Measurements from ENCODE around the gene TCEANC2. TPM values are rescaled to one million over a fixed set of nuclear protein-coding genes. Genes with fewer than 3 reads are reported as not detected.

TCEANC2 gene
- total and polyA plus RNA-seq, 2 donors (not counting 3 experiments of a cell fraction or from before 2014, with no cell fraction given) = 3.2 to 6.1 TPM

DNA sequence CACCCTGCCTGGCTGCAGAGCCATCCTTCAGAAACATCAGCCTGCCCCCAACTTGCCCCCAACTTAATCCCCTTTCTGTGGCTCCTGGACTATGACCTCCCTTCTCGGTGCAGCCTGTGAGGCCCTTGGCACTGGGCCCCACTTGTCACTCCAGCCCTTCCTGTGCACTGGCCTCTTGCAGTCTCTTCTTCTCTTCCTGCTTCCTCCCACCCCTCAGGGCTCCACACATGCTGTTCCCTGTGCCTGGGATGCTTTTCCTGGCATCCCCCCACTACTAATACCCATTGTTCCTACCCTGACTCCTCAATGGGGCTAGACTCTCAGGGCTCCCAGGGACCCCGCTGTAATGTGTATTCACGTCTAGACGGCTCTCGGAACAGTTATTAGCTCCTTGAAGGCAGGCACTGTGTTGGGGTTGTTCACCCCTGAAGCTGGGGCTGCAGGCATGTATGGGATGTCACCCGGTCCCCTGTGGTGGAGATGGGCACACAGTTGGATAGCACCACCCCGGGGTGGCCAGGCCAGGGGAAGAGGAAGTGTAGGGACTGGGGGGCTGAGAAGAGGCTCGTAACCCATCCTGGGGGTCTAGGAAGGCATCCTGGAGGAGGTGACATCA lies 39.9 kb upstream of the TCEANC2 start:
- DNase-seq (ENCODE audit: low read depth, low spot score) (no peak), FAIRE-seq (no peak)
- TF ChIP-seq, protein P1, sequence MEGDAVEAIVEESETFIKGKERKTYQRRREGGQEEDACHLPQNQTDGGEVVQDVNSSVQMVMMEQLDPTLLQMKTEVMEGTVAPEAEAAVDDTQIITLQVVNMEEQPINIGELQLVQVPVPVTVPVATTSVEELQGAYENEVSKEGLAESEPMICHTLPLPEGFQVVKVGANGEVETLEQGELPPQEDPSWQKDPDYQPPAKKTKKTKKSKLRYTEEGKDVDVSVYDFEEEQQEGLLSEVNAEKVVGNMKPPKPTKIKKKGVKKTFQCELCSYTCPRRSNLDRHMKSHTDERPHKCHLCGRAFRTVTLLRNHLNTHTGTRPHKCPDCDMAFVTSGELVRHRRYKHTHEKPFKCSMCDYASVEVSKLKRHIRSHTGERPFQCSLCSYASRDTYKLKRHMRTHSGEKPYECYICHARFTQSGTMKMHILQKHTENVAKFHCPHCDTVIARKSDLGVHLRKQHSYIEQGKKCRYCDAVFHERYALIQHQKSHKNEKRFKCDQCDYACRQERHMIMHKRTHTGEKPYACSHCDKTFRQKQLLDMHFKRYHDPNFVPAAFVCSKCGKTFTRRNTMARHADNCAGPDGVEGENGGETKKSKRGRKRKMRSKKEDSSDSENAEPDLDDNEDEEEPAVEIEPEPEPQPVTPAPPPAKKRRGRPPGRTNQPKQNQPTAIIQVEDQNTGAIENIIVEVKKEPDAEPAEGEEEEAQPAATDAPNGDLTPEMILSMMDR (IDR thresholded peaks at IDR 0.05; ENCODE audit: extremely low read depth in 1 of 2, insufficient read depth in 1 of 2, low read depth in 1 of 2, low read length in 2 of 2) = no peak
- TF ChIP-seq POLR2AphosphoS5 (IDR thresholded peaks at IDR 0.05; ENCODE audit: insufficient read depth, low read depth, low read length) (no peak), FOS (IDR thresholded peaks at IDR 0.05; ENCODE audit: borderline replicate concordance, insufficient read depth, low read length) (no peak), POLR2A (IDR thresholded peaks at IDR 0.05; ENCODE audit: low read depth, low read length) (no peak)
- no peak overlapping the region for H3K9ac ChIP-seq (replicated peaks; ENCODE audit: extremely low read depth, insufficient read depth, low read length)
- peaks cover 0 to 6% of the 10 kb centered on the region in 2 experiments for H3K27me3 ChIP-seq (ENCODE audit: control insufficient read depth in 2 of 2, insufficient read depth in 2 of 2, low read length in 2 of 2)
- H3K4me1 ChIP-seq (ENCODE audit: control insufficient read depth, extremely low read depth, insufficient read depth, low read length) = no peaks in the 10 kb centered on the region
- H3K36me3 ChIP-seq (ENCODE audit: control insufficient read depth in 2 of 2, extremely low read depth in 1 of 2, insufficient read depth in 2 of 2, low read length in 2 of 2) = no peaks in the 10 kb centered on the region
- no peak overlapping the region for H3K4me3 ChIP-seq (replicated peaks in 1 of 3; ENCODE audit: insufficient read depth in 1 of 3, low read depth in 1 of 3, low read length in 3 of 3)
- no TSS peak for BruUV-seq (replicated peaks)
- CTCF ChIA-PET = no interaction called here
- no peak overlapping the region for H3K4me2 ChIP-seq (ENCODE audit: insufficient read depth, low read length)
- H3K9me1 ChIP-seq (replicated peaks; ENCODE audit: control insufficient read depth, extremely low read depth, insufficient read depth, low read length) = no peaks in the 10 kb centered on the region
- intact Hi-C loops (cut with micrococcal nuclease) (no loop called here), dilution Hi-C loops (cut with MboI; ENCODE audit: extremely low pct_ligation_motif_present, low sequenced_read_pairs) (no loop called here)
- no peak overlapping the region for H3K27ac ChIP-seq (ENCODE audit: insufficient read depth, low read depth, low read length)
- POLR2A ChIA-PET = no interaction called here
- H3K79me2 ChIP-seq (ENCODE audit: control insufficient read depth, insufficient read depth, low read length) = no peaks in the 10 kb centered on the region
- H3K9me3 ChIP-seq (replicated peaks; ENCODE audit: control insufficient read depth, insufficient read depth, low read length) = no peaks in the 10 kb centered on the region
- no peak overlapping the region for H2AFZ ChIP-seq (ENCODE audit: low read depth, low read length)
- H4K20me1 ChIP-seq (replicated peaks; ENCODE audit: control insufficient read depth, extremely low read depth, insufficient read depth, low read length) = no peaks in the 10 kb centered on the region

DNA sequence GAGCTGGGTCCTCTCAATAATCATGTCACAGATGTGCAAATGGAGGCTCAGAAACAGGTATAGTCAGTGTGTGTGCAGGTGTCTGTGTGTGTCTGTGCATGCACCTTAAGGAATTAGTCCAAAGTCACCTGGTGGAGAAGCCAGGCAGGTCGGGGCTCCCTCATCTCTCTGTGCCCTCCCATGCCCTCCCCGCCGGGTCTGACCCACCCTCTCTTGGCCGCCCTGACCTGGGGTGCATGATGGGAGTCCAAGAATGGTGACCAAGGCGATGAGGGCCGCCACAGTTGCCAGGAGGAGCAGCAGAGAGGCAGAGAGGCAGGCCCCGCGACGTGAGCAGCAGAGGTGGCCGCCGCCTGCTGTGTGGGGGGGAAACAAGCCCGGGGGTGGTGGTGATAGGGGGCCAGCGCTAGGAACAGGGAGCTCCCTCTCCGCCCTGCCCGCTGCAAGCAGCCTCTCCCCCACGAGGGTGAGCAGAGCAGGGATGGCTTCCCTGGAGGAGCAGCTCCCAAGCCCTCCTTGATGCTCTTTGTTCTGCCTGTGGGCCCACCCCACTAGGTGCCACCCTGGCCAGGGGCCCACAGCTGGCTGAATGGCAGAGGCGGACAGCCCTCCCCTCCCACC lies 39.3 kb upstream of the TCEANC2 start:
- no peak overlapping the region for H3K9ac ChIP-seq (replicated peaks; ENCODE audit: extremely low read depth, insufficient read depth, low read length)
- H3K4me1 ChIP-seq (ENCODE audit: control insufficient read depth, extremely low read depth, insufficient read depth, low read length) = no peaks in the 10 kb centered on the region
- no peak overlapping the region for H3K4me3 ChIP-seq (replicated peaks in 1 of 3; ENCODE audit: insufficient read depth in 1 of 3, low read depth in 1 of 3, low read length in 3 of 3)
- H2AFZ ChIP-seq (ENCODE audit: low read depth, low read length) = no peak overlapping the region
- H3K27me3 ChIP-seq (ENCODE audit: control insufficient read depth in 2 of 2, insufficient read depth in 2 of 2, low read length in 2 of 2) = peaks cover 0 to 8% of the 10 kb centered on the region in 2 experiments
- H4K20me1 ChIP-seq (replicated peaks; ENCODE audit: control insufficient read depth, extremely low read depth, insufficient read depth, low read length) = no peaks in the 10 kb centered on the region
- ChIA-PET CTCF (interaction anchor here (1.3 to 1.4 kb wide), 2 partner anchors 13 to 15 kb away, joined by 4 to 7 read pairs; no protein-coding TSS in a partner anchor), POLR2A (no interaction called here)
- H3K36me3 ChIP-seq (ENCODE audit: control insufficient read depth in 2 of 2, extremely low read depth in 1 of 2, insufficient read depth in 2 of 2, low read length in 2 of 2) = no peaks in the 10 kb centered on the region
- no peak for TF ChIP-seq FOS (IDR thresholded peaks at IDR 0.05; ENCODE audit: borderline replicate concordance, insufficient read depth, low read length)
- no peak for TF ChIP-seq POLR2A (IDR thresholded peaks at IDR 0.05; ENCODE audit: low read depth, low read length)
- TF ChIP-seq JUN (IDR thresholded peaks at IDR 0.05; ENCODE audit: borderline replicate concordance, insufficient read depth, insufficient read length, low read depth) = no peak
- TF ChIP-seq EZH2 (IDR thresholded peaks at IDR 0.05; ENCODE audit: borderline replicate concordance, low read depth, low read length, severe bottlenecking) = no peak
- TF ChIP-seq POLR2AphosphoS5 (IDR thresholded peaks at IDR 0.05; ENCODE audit: insufficient read depth, low read depth, low read length) = no peak
- TF ChIP-seq, protein P1 (IDR thresholded peaks at IDR 0.05; ENCODE audit: extremely low read depth in 1 of 2, insufficient read depth in 1 of 2, low read depth in 1 of 2, low read length in 2 of 2) = no peak
- TF ChIP-seq GATA2 (IDR thresholded peaks at IDR 0.05; ENCODE audit: insufficient read depth, insufficient read length, low read depth, low read length) = no peak
- no peak for TF ChIP-seq MYC (IDR thresholded peaks at IDR 0.05; ENCODE audit: low read depth, low read length)
- TF ChIP-seq, protein P2, sequence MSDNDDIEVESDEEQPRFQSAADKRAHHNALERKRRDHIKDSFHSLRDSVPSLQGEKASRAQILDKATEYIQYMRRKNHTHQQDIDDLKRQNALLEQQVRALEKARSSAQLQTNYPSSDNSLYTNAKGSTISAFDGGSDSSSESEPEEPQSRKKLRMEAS (IDR thresholded peaks at IDR 0.05; ENCODE audit: insufficient read depth, insufficient read length) = no peak
- no peak overlapping the region for H3K27ac ChIP-seq (ENCODE audit: insufficient read depth, low read depth, low read length)
- dilution Hi-C loops (cut with MboI; ENCODE audit: extremely low pct_ligation_motif_present, low sequenced_read_pairs) = no loop called here
- FAIRE-seq (no peak), DNase-seq (ENCODE audit: low read depth, low spot score) (no peak)
- intact Hi-C loops (cut with micrococcal nuclease) = no loop called here
- no peaks in the 10 kb centered on the region for H3K9me3 ChIP-seq (replicated peaks; ENCODE audit: control insufficient read depth, insufficient read depth, low read length)
- BruUV-seq (replicated peaks) = no TSS peak
- H3K79me2 ChIP-seq (ENCODE audit: control insufficient read depth, insufficient read depth, low read length) = no peaks in the 10 kb centered on the region
- H3K4me2 ChIP-seq (ENCODE audit: insufficient read depth, low read length) = no peak overlapping the region
- no peaks in the 10 kb centered on the region for H3K9me1 ChIP-seq (replicated peaks; ENCODE audit: control insufficient read depth, extremely low read depth, insufficient read depth, low read length)
